NCI-H2029 (cell line): ENCODE measurements around the gene CASQ1.
A peak's percentile ranks its signal among the peaks of the same experiment; 100 is the strongest.

ENCODE experiments used
- DNase-seq: peaks from one replicate; lab custom pipeline; 2025; lab: John Stamatoyannopoulos, UW

The CASQ1 gene

DNA sequence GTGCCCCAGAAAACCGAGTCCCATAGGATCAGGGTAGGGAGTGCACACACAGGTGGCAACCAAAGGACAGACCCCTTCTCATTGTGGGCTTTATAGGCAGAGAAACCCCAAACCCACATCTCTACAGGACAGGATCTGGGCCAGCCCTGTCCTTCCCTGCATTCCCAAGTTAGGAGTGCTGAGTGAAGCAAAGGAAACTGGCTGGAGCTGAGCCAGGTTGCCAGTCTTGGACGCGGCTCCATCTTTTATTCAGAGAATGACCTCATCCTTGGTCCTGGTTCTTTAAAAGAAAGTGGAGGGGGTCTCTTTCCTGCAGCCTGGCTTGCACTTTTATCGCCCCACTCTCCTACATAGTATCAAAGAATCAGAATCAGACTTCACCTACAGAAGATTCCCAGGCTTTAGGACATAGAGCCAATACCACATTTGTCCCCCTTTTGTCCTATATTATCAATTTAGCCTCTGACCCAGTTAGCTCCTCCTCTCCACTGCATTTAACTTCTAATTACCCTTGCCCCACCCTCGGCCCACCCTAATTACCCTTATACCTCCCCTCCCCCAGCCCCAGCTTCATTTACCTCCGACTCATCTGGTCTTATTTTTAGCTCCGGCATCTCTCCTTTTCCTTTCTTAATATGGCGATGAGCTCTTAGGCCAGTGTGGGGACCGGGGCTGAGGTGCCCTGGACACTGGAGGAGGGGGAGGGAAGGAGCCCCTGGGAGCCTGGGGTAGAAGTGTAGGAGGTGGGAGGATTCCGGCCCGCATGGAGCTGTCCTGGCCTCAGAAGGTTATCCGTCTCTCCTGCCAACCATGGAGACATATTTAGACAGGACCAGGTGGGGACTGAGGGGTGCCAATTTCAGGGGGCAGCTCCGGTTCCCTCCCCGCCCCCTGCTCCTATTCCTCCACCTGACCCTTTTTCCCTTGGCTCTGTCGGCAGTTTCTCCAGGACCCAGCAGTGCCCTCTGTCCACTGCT, at the start of gene CASQ1:
TSS of gene CASQ1 (plus strand) at position 927 of the 977 bp plus-strand sequence. CDS start 177 bp downstream, outside the sequence.
- no peak for DNase-seq

DNA sequence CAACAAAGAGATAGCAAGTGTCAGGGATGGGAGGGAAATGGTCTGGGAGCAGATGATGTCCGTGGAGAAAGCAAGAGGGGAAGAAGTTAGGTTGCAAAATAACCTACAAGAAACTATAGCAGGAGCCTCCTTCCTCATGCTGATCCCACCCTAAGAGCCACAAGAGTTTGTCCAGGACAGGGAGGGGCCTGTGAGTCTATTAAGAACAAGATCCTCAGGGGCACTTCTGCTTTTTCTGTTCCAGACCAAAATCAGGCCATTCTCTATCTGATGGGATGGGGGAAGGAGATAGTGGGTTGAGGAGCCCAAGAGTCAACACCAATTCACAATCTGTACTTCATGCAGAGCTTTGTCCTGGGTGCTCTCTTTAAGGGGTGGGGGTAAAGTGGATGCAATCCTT, 46.7 kb upstream of the CASQ1 start:
- no peak for DNase-seq

DNA sequence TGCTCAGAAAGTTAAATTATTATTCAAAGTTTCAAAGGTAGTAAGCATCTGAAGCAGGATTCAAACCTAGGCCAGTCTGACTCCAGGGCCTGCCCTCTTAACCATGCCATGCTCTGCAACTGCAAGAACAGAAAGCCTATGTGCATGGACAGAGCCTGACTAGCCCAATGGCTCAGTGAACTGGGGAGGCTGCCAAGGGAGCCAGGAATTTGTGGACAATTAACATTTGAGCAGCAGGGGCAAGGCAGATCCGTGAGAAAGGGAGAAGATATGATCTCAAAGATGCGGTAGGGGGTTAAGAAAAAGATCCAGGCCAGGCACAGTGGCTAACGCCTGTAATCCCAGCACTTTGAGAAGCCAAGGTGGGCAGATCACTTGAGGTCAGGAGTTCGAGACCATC, 45.5 kb upstream of the CASQ1 start:
- DNase-seq = no peak

DNA sequence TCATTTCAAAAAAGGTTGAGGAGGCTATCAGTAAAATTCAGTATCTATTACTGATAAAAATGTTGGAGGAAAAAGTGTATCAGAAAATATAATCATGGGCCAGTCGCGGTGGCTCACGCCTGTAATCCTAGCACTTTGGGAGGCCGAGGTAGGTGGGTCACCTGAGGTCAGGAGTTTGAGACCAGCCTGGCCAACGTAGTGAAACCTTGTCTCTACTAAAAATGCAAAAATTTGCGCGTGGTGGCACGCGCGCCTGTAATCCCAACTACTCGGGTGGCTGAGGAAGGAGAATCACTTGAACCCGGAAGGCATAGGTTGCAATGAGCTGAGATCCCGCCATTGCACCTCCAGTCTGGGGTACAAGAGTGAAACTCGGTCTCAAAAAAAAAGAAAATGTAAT, 44.3 kb upstream of the CASQ1 start:
- no peak for DNase-seq

DNA sequence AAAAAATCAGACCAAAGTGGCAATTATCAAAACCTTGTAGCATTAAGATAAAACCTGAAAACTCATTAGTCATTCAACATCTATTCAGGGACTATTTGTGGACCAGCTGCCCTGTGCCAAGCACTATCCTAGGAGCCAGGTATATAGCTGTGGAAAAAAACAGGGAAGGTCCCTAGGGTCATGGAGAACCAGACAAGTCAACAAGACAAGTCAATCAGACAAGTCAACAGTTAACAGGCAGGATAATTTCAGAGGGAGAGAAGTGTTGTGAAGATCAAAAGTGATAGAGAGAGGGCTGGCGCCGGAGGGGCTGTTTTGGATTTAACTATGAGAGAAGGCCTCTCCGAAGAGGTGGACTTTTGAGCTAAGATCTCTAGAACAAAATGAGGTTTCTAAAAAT, 42.3 kb upstream of the CASQ1 start:
- DNase-seq = no peak

DNA sequence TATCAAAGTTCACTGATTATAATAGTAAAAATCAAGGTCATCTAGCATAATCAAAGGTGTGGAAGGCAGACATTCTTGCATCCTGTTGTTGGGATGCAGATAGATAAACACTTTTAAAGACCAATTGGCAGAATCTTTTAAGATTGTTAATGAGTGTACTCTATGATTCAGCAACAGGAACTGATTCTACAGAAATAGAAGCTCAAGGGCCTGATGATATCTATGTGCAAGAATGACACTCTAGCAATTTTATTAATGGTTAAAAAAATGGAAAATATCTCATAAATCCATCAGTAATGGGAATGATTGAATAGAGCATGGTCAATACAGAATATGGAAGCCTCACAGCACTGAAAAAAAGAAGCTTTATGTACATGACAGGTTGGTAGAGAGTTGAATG, 41.1 kb upstream of the CASQ1 start:
- no peak for DNase-seq

DNA sequence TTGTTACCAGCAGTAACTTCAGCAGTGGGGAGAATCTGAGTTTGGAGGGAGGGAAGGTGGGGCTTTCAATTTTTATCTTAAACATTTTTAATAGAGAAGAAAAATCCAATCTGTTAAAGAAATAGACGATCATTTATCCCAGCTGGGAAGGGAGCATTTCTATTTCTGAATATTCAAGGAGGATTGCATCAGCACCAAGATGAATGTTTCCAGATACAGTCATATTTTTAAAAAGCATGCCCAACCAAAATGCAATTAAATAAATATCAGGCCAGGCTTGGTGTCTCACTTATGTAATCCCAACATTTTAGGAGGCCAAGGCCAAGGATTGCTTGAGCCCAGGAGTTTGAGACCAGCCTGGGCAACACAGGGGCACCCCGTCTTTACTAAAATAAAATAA, 40.7 kb upstream of the CASQ1 start:
- DNase-seq = no peak

DNA sequence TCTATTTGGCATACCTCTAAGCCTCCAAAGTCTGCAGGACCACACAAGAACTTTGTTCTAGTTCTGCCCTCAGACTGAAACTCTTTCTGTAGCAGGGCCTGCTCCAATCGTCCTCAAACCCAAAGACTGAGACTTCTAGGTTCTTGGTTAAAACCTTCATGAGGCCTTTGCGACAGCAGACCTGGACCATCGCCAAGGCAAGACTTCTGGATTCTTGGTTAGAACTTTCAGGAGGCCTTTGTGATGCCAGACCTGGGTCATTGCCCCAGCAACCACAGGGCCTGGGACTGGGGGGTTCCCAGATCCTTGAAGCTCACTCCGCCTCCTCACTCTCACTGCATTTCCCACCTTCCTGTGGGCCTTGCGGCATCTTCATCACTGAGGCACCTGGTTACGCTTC, 39.1 kb upstream of the CASQ1 start, which contains the start of gene ATP1A4:
TSS of gene ATP1A4 (plus strand) at position 301 of the 400 bp plus-strand sequence. CDS start 438 bp downstream, outside the sequence.
- DNase-seq = no peak

DNA sequence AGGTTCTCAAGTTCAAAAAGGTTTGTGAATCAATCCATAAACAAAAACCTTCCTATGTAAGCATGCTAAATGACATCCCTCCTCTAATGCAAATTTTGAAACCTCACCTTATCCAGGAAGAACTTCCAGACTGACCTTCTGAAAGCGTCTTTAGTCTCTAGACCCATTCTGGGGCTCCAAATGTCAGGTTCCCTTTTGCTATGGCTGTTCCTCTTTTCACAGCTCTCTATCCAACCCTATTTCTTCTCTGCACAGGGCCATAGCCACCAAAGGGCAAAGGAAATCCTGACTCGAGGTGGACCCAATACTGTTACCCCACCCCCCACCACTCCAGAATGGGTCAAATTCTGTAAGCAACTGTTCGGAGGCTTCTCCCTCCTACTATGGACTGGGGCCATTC, 35.6 kb upstream of the CASQ1 start:
- DNase-seq = no peak

DNA sequence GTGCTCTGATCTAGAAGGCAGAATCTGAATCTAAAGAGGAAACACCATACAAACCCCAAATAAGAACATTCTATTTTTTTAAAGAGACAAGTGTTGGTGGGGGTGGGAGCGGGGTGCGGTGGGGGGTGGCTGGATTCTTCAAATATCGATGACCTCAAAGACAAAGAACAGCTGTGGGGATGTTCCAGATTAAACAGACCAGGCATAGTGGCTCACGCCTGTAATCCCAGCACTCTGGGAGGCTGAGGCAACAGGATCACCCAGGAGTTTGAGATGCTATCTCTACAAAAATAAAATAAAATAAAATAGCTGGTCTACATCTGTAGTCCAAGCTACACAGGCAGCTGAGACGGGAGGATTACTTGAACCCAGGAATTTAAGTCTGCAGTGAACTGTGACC, 34.0 kb upstream of the CASQ1 start:
- DNase-seq = no peak

DNA sequence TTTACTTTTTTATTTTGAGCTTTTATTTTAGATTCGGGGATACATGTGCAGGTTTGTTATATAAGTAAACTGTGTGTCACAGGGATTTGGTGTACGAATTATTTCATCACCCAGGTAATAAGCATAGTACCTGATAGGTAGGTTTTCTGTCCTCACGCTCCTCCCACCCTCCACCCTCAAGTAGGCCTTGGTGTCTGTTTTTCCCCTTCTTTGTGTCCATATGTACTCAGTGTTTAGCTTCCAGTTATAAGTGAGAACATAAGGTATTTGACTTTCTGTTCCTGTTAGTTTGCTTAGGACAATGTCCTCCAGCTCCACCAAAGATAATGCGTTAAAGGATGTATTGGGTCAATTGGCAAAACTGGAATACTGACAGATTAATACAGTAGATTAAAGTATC, 33.2 kb upstream of the CASQ1 start:
- no peak for DNase-seq

DNA sequence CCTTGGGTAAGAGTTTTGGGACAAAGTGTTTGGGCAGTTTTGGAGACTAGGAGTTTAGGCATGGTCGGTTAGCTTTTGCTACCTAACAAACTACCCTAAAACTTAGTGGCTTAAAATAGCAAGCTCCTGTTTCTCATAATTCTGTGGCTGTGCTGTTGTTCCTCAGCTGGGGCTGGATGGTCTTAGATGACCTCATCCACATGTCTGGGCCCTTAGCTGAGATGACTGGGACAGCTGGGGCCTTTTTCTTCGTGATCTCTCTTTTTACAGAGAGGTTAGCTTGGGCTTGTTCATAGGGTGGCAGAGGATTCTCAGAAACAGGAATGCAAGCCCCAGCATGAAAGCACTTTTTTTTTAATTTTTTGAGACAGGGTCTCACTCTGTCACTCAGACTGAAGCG, 32.3 kb upstream of the CASQ1 start:
- no peak for DNase-seq

DNA sequence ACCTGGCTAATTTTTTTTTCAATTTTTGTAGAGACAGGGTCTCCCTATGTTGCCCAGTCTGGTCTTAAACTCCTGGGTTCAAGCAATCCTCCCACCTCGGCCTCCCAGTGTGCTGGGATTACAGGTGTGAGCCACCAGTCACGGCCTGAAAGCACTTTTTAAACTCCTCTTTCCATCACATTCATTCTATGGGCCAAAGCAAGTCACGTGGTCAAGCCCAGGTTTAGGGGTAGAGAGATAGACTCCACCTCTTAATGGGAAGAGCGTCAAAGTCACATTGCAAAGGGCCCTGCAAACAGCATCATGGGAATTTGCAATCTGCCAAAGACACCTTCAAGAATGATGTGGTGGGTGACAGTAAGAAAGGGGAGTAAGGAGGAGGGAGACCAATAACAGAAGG, 31.8 kb upstream of the CASQ1 start:
- DNase-seq = no peak

DNA sequence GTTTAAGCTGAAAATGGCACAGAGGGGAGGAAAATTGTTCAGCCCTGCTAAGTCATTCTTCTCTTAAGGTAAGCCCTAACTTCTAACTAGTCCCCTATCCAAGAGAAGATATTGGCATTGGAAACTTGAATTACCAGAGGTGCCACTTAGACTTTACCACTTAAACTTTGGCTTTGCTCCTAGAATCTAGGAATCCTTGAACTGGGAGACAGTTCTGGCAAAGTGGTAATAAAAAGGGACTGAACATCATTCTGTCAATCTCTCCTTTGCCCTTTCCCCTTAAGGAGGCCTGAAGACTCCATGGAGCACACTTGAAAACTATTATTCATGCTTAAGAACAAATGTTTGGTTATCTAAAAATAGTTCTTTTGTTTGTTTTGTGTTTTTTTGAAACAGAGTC, 30.5 kb upstream of the CASQ1 start:
- DNase-seq = peak; percentile 8

DNA sequence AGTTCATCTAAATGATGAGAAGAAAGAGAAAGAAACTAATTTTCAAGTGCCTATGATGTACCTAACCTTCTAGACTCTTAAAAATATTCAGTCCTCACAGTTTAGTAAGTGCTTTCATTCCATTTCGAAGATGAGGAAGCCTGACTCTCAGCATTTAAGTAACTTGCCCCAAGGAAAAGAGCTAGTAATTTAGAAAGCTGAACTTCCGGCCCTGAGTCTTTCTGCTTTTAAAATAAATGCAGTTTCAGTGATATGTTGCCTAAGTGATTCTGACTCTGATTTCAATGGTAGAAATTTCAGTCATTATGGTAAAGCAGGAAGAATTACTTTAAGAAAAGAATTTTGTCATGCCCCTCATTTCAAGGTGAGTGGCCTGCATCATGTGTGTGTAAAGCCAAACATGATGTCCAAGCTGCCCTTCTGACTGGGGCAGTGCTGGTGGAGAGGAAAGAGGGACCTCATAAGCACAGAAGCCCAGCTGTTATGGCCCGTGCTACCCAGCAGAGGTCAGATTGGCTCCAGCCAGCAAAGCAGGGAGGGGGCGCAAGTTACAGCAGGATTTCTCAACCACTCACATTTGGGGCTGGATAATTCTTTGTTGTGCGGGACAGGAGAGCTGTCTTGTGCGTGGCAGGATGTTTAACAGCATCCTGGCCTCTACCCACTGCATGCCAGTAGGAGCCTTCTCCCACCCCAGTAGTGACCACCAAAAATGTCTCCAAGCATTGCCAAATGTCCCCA, 28.2 kb upstream of the CASQ1 start:
- DNase-seq = no peak

DNA sequence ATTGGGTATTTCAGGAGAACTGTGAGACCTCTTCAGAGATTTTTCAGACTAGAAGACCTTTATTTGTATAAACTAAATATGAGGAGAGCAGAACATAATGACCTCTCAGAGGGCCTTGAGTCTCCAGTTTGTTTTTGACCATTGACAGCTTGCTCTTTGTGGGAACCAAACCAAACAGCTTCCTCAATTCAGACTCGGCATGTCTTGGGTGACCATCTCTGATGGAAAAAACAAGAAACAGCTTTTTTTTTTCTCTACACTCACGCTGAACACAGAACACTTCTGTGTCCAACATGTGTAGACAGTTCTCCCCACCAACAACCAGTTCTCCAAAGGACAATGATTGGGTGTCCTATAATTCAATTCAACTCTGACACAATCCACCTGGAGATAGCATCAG, 27.4 kb upstream of the CASQ1 start:
- DNase-seq = no peak

DNA sequence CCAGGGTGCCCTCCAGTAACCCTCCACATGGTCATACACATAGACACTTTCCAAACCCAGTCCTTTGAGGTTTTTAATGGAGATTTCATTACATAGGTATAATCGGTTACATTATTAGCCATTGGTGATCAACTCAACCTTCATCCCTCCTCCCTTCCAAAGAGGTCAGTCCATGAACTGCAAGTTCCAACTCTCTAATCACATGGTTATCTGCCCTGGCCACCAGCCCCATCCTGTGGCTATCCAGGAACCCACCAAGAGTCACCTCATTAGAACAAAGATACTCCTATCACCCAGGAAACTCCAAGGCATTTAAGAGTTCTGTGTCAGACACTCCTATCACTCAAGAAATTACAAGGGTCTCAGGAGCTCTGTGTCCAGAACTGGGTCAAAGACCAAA, 26.8 kb upstream of the CASQ1 start:
- no peak for DNase-seq

DNA sequence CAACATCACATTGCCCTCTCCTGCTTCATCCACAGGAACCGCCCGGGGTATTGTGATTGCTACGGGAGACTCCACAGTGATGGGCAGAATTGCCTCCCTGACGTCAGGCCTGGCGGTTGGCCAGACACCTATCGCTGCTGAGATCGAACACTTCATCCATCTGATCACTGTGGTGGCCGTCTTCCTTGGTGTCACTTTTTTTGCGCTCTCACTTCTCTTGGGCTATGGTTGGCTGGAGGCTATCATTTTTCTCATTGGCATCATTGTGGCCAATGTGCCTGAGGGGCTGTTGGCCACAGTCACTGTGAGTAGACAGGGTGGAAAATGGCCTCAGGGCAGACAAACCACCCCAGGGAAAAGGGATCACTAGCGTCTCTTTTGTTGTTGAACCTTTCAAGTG, 26.3 kb upstream of the CASQ1 start:
- DNase-seq = no peak

DNA sequence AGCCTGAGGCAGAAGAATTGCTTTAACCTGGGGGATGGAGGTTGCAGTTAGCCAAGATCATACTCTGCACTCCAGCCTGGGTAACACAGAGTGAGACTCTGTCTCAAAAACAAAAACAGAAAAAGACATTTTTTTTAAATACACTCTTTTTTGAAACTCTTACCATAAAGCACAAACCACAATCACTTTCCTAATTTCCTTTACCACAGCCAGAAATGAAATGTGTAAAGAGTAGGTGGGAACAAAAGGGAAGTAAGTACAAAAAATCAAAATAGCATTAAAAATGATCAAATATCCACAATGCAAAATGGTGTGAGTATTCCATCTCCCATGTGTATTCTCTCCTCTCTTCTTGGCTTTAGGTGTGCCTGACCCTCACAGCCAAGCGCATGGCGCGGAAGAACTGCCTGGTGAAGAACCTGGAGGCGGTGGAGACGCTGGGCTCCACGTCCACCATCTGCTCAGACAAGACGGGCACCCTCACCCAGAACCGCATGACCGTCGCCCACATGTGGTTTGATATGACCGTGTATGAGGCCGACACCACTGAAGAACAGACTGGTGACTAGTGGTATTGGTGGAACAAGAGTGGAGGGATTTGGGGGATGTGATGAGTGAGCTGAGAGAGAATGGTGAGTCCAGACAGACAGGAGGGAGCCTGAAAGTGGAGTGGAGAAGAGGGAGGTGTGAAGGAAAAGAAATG, 24.1 kb upstream of the CASQ1 start:
- DNase-seq = no peak

DNA sequence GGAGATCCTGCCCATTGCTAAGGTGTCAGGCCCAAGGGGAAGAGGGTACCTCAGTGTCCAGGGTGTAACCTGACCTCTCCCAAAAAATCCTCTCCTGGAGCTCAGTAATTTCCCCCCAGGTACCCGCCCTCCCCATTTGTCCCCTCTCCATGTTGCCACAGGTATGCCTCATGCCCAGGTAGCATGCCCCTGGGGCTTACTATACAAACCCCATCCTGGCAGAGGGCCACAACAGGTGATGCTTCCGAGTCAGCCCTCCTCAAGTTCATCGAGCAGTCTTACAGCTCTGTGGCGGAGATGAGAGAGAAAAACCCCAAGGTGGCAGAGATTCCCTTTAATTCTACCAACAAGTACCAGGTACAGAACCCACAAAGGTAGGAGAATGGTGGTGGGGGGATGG, 23.3 kb upstream of the CASQ1 start:
- no peak for DNase-seq

DNA sequence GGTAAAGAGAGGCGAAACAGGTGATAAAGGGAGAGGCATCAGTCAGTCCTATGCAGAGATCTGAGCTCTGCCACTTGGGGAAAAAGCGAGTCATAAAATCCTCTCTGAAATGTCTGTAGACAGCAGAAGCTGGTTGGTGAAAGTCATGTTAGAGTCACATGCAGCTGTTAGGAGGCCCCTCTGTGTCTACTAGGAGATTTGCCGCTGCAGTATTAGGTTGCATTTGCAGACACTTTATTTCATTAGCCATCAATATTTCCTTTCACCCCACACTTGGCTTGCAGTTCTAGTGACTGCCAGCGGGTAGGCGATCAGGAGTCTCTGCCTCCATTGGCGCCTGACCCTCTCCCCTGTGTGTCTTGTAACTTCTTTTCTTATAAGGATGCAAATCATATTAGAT, 22.8 kb upstream of the CASQ1 start:
- no peak for DNase-seq

DNA sequence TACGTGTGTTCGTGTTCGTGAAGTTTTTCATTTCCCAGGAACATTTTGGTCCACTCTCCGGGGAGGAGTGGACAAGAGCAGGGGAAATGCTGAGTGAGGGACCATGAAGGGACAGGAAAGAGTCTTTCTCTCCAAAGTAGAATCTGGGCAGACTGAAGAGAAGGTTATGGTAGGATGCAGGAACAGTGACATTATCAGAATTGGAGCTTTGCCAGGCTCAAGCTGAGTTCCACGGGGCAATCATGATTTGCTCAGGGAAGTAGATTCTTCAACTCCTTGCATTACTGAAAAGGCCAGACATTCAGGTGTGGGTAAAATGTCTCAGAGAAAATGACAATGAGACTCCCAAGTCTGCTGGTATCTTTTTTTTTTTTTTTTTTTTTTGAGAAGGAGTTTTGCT, 22.4 kb upstream of the CASQ1 start:
- no peak for DNase-seq
